Activated naive CD4-positive, alpha-beta T cell (primary cell): Measurements from ENCODE around the gene CCDC120.

Experiments used
- DNase-seq, 4 experiments: peaks; one replicate each; lab custom pipeline; 2025; lab: John Stamatoyannopoulos, UW

Gene CCDC120

GRCh38 chrX:49063715-49064114 lies 4.9 kb downstream of the CCDC120 start:
- DNase-seq, result no peak

- DNase-seq, result no peak
Measured at GRCh38 chrX:49064303-49064702, 5.5 kb downstream of the CCDC120 start.

GRCh38 chrX:49064735-49065134 lies 5.9 kb downstream of the CCDC120 start:
- no peak for DNase-seq

GRCh38 chrX:49066278-49066677 lies 7.5 kb downstream of the CCDC120 start:
- DNase-seq, result no peak

GRCh38 chrX:49066690-49067089 lies 7.9 kb downstream of the CCDC120 start:
- DNase-seq, result no peak

GRCh38 chrX:49067285-49068120 lies 8.7 kb downstream of the CCDC120 start:
- no peak for DNase-seq

DNA sequence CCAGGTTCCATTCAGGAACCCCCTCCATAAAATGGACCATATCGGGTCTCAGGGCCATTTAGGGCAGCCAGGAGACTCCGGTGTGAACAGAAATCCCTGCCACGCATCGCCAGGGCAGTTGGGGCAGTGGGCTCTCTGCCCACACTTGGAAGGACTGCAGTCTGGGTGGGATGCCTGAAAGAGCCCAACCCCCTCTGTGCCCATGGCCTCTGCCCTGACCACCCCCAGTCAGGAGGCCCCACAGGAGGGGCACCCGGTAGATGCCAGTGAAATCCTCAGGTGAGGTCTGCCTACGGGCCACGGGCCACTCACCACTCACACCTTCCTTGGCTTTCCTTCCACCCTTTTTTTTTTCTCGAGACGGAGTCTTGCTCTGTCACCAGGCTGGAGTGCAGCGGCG lies 10.2 kb downstream of the CCDC120 start:
- no peak for DNase-seq

- no peak for DNase-seq
Measured at GRCh38 chrX:49070988-49071387, 12.2 kb downstream of the CCDC120 start.

DNA sequence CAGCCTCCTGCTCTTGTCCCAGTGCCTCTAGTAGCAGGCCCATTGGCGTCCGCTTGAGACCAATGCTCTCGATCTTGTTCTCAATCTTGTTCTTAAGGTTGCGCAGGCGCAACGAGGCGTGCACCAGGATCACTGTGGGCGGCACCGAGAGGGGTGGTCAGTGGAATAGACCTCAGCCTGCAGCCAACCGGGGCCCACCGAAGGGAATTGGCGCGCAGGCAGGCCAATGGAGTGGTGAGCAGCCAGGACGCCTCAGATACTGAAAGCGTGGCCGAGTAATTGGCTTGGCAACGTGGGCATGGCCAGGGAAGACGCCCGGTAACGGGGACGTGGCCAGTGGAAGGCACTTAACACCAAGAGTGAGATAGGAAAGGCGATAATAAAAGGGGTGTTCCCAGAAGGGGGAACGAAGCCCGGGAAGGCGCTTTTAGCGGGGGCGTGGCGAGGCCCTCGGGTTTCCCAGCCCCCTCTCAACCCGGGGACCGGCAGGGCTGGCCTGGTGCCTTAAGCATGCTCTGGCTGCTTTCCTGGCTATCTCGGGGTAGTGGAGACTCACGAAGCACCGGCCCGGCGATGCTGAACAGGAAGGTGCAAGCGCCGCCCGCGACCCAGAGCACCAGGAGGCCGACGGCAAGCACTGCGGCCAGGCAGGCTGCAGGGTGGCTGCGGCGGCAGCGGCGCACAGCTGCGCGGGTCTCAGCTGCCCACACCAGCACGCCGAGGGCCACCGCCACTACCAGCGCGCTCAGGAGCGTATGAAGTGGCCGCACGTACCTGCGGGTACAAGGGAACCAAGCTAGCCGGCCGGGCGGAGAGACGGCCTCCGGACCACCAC lies 13.3 kb downstream of the CCDC120 start:
- DNase-seq, result no peak

GRCh38 chrX:49072712-49073095 lies 13.9 kb downstream of the CCDC120 start:
- no peak for DNase-seq

DNA sequence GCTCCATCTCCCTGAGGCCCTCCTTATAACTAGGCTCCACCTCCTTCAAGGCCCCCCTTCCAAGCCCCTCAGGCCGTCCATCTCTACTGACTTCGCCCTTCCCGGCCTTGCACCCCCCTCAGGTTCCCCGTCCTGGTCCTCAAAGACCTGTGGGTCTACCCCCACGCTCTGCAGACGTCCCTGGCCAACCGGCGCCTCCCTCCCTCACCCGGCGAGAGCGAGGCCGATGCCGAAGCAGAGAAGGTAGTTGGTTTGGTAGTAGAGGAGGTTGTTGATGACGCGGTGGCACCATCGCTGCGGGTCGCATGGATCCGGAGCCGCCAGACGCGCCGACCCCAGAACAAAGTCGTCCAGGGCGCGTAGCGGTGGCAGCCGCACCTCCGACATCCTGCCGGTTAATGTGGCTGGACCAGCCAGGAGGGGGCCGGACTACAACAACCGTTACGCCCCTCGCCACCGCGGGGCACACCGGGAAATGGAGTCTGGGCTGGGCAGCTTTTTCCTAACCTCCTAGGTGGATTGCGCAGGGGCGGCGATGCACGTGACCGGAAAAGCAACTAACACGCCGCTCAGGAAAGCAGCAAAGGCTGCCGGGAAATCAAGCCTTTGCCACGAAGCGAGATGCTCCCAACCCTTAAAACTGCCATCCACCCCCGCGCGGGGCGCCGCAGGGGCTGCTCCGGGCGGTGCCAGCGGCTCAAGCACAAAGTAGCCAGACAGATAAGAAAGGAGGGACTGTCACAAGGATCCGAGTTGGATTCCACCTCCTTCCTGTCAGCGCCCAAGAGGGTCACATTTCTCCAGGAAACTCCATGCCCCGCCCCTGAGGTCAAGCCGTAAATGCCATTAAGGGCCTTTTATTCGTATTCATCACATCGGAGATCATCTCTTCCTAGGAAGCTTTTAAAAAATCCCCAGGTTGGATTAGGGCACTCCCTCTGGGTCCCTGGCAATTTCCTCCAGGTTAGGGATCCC lies 15.1 kb downstream of the CCDC120 start, which contains the start of gene PRAF2:
Gene PRAF2 (minus strand): TSS at position 402 of the 975 bp plus-strand sequence. CDS start 15 bp downstream, at position 387.
- peak; percentile 60 to 81 (median 70) for DNase-seq

DNA sequence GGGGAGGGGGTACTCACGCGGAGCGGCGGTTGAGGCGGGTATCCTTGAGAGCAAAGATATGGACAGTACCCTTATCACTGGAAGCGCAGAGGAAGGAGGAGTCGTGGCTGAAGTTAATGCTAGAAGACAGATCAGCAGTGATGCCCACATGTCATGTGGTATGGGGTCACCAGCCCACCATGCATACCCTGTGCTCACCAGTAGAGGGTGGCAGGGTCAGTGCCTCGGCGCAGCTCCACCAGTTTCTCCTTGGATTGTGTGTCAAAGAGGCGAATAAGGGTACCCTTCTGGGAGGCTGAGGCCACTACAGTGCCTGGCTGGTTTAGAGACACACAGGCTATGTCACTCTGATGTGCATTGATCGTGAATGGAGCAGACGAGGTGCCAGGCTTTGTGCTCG lies 16.5 kb downstream of the CCDC120 start:
- no peak for DNase-seq

DNA sequence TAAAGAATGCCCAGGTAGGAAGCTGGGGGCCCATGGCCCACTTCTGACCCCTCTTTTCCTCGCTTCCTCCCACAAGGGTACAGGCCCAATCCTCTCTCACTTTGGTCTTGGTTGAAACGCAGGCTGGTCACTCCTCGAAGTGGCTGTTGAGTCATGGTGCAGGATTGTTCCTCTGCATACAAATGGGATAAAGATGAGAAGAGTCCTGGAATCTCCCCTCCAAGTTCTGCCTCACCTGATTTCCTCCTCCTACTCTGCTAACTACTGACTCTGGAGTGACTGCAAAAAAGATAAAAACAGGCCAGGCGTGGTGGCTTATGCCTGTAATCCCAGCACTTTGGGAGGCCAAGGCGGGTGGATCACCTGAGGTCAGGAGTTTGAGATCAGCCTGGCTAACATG lies 19.1 kb downstream of the CCDC120 start:
- no peak for DNase-seq

GRCh38 chrX:49079489-49080428 lies 21.0 kb downstream of the CCDC120 start, which contains the start of gene WDR45:
WDR45 (minus strand) TSS chrX:49079887; CDS start chrX:49078095, 1,792 bp downstream.
- DNase-seq, result peak; percentile 4 to 58 (median 40)

GRCh38 chrX:49082271-49082871 lies 23.6 kb downstream of the CCDC120 start:
- no peak for DNase-seq

DNA sequence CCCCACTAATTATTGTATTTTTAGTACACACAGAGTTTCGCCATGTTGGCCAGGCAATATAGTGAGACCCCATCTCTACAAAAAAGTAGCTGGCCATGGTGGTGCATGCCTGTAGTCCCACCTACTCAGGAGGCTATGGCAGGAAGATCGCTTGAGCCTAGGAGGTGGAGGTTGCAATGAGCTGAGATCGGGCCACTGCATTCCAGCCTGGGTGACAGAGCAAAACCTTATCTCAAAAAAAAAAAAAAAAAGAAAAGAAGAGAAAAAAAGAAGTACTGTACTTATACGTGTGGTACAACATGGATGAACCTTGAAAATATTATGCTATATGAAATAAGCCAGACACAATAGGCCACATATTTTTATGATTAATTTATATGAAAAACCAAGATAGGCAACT lies 30.8 kb downstream of the CCDC120 start:
- DNase-seq, result no peak

- DNase-seq, result no peak
Measured at GRCh38 chrX:49096419-49096818, 37.6 kb downstream of the CCDC120 start.

GRCh38 chrX:49100704-49101628 lies 42.2 kb downstream of the CCDC120 start:
- DNase-seq, result peak; percentile 52 to 82 (median 70)

DNA sequence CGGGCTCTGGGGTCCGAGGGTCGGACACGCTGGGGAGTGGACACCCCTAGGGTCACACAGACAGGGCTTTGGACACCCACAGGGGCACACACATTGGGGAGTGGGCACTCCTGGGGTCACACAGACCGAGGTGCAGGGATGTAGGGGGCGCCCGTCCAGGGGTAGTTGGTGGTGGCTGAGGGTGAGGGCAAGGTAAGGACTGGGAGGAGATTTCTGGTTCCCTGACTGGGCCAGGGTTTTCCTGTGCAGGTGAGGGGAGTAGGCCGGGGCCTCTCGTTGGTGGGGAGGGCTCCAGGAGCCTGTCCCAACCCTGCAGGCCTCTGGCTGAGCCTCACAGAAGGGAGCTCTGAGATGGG lies 42.8 kb downstream of the CCDC120 start:
- DNase-seq, result no peak
